Middle frontal gyrus (tissue), 1 donor: ENCODE results near the gene ABCC10.
A peak's percentile ranks its signal among the peaks of the same experiment; 100 is the strongest.

Source experiments
- DNase-seq: peaks from one replicate; pipeline ENCODE4 v3.0.0-alpha.2; 2015; ENCODE audit warnings: low spot score; ENCODE audit errors: extremely low spot score

Gene ABCC10

GRCh38 chr6:43467752-43468151 is 40.4 kb downstream of the ABCC10 start:
- no peak for DNase-seq

- no peak for DNase-seq
Observed at GRCh38 chr6:43468240-43468639, 40.9 kb downstream of the ABCC10 start.

GRCh38 chr6:43468748-43469681 is 41.7 kb downstream of the ABCC10 start:
- DNase-seq, result no peak

GRCh38 chr6:43469947-43470346 is 42.6 kb downstream of the ABCC10 start:
- no peak for DNase-seq

- DNase-seq, result no peak
Observed at GRCh38 chr6:43471399-43471798, 44.1 kb downstream of the ABCC10 start.

- no peak for DNase-seq
Observed at GRCh38 chr6:43472515-43472914, 45.2 kb downstream of the ABCC10 start.

- DNase-seq, result no peak
Observed at GRCh38 chr6:43475516-43475915, 48.2 kb downstream of the ABCC10 start.

GRCh38 chr6:43476746-43477145 is 49.4 kb downstream of the ABCC10 start:
- no peak for DNase-seq

- peak; percentile 84 for DNase-seq
Observed at GRCh38 chr6:43477235-43478007, 50.1 kb downstream of the ABCC10 start, which contains the start of gene TJAP1. TSS of gene TJAP1 (plus strand) at chr6:43477570. CDS start at chr6:43499002, 21,432 bp downstream.

- no peak for DNase-seq
Observed at GRCh38 chr6:43478008-43478372, 50.6 kb downstream of the ABCC10 start.

- DNase-seq, result no peak
Observed at GRCh38 chr6:43481075-43481474, 53.7 kb downstream of the ABCC10 start.

GRCh38 chr6:43481591-43482236 is 54.4 kb downstream of the ABCC10 start:
- no peak for DNase-seq

- no peak for DNase-seq
Observed at GRCh38 chr6:43488667-43489276, 61.4 kb downstream of the ABCC10 start.

GRCh38 chr6:43489277-43490072 is 62.1 kb downstream of the ABCC10 start:
- DNase-seq, result peak; percentile 89

- no peak for DNase-seq
Observed at GRCh38 chr6:43490523-43490939, 63.2 kb downstream of the ABCC10 start.

GRCh38 chr6:43491750-43492661 is 64.7 kb downstream of the ABCC10 start:
- DNase-seq, result peak; percentile 56

GRCh38 chr6:43492673-43493072 is 65.3 kb downstream of the ABCC10 start:
- no peak for DNase-seq

GRCh38 chr6:43493230-43493629 is 65.9 kb downstream of the ABCC10 start:
- no peak for DNase-seq

- no peak for DNase-seq
Observed at GRCh38 chr6:43493833-43494232, 66.5 kb downstream of the ABCC10 start.
